Dendritic cell treated with granulocyte-macrophage colony-stimulating factor and Interleukin-4, amounts not matched to agents 40 ng/mL and 50 ng/mL, for 4 days (primary cell): ENCODE results near the gene NUDT12.

ENCODE experiments used
- H3K27ac Mint-ChIP-seq: one replicate; pipeline ENCODE4 v1.8.0; 2022; ENCODE audit warnings: mild to moderate bottlenecking, mixed read lengths
- H3K27me3 Mint-ChIP-seq: one replicate; pipeline ENCODE4 v1.8.0; 2022; ENCODE audit warnings: mild to moderate bottlenecking, mixed read lengths
- H3K36me3 Mint-ChIP-seq: one replicate; pipeline ENCODE4 v1.8.0; 2022; ENCODE audit warnings: low read depth, mixed read lengths
- H3K4me1 Mint-ChIP-seq: one replicate; pipeline ENCODE4 v1.8.0; 2022; ENCODE audit warnings: low read depth, mixed read lengths
- H3K4me3 Mint-ChIP-seq: one replicate; pipeline ENCODE4 v1.8.0; 2022; ENCODE audit warnings: mild to moderate bottlenecking, moderate library complexity, mixed read lengths
- H3K9me3 Mint-ChIP-seq: one replicate; pipeline ENCODE4 v1.8.0; 2022; ENCODE audit warnings: mixed read lengths
- intact Hi-C: fragments of 100-400 bp; cut with micrococcal nuclease; formaldehyde crosslinking; loops from one replicate; pipeline ENCODE4 v1.15.0; 2022

NUDT12 gene

GRCh38 chr5:103523319-103523718, 39.3 kb downstream of the NUDT12 start:
- H3K36me3 Mint-ChIP-seq, result no peaks in the 10 kb centered on the region
- no peaks in the 10 kb centered on the region for H3K4me1 Mint-ChIP-seq
- H3K9me3 Mint-ChIP-seq, result no peaks in the 10 kb centered on the region
- no peak overlapping the region for H3K4me3 Mint-ChIP-seq
- intact Hi-C loops, result no loop called here
- no peaks in the 10 kb centered on the region for H3K27me3 Mint-ChIP-seq
- no peak overlapping the region for H3K27ac Mint-ChIP-seq

GRCh38 chr5:103522586-103522985, 40.0 kb downstream of the NUDT12 start:
- H3K27ac Mint-ChIP-seq, result no peak overlapping the region
- no peaks in the 10 kb centered on the region for H3K27me3 Mint-ChIP-seq
- intact Hi-C loops, result no loop called here
- H3K36me3 Mint-ChIP-seq, result no peaks in the 10 kb centered on the region
- no peaks in the 10 kb centered on the region for H3K9me3 Mint-ChIP-seq
- H3K4me1 Mint-ChIP-seq, result no peaks in the 10 kb centered on the region
- H3K4me3 Mint-ChIP-seq, result no peak overlapping the region

GRCh38 chr5:103519550-103519949, 43.0 kb downstream of the NUDT12 start:
- Mint-ChIP-seq H3K36me3 (no peaks in the 10 kb centered on the region), H3K9me3 (no peaks in the 10 kb centered on the region), H3K4me3 (no peak overlapping the region), H3K27ac (no peak overlapping the region), H3K27me3 (no peaks in the 10 kb centered on the region), H3K4me1 (no peaks in the 10 kb centered on the region)
- intact Hi-C loops, result no loop called here

- intact Hi-C loops, result no loop called here
- Mint-ChIP-seq H3K27me3 (no peaks in the 10 kb centered on the region), H3K36me3 (no peaks in the 10 kb centered on the region), H3K4me1 (no peaks in the 10 kb centered on the region), H3K27ac (no peak overlapping the region), H3K9me3 (no peaks in the 10 kb centered on the region), H3K4me3 (no peak overlapping the region)
Observed at GRCh38 chr5:103514371-103514770, 48.2 kb downstream of the NUDT12 start.

GRCh38 chr5:103513701-103514100, 48.9 kb downstream of the NUDT12 start:
- no peaks in the 10 kb centered on the region for H3K36me3 Mint-ChIP-seq
- H3K9me3 Mint-ChIP-seq, result no peaks in the 10 kb centered on the region
- H3K27me3 Mint-ChIP-seq, result no peaks in the 10 kb centered on the region
- intact Hi-C loops, result no loop called here
- H3K4me3 Mint-ChIP-seq, result no peak overlapping the region
- no peak overlapping the region for H3K27ac Mint-ChIP-seq
- H3K4me1 Mint-ChIP-seq, result no peaks in the 10 kb centered on the region

- Mint-ChIP-seq H3K27ac (no peak overlapping the region), H3K36me3 (no peaks in the 10 kb centered on the region), H3K9me3 (no peaks in the 10 kb centered on the region), H3K27me3 (no peaks in the 10 kb centered on the region), H3K4me1 (no peaks in the 10 kb centered on the region), H3K4me3 (no peak overlapping the region)
- intact Hi-C loops, result no loop called here
Observed at GRCh38 chr5:103512500-103512899, 50.1 kb downstream of the NUDT12 start.

GRCh38 chr5:103511554-103511885, 51.1 kb downstream of the NUDT12 start:
- Mint-ChIP-seq H3K27me3 (no peaks in the 10 kb centered on the region), H3K36me3 (no peaks in the 10 kb centered on the region), H3K27ac (no peak overlapping the region), H3K4me3 (no peak overlapping the region), H3K9me3 (peaks cover 5% of the 10 kb centered on the region), H3K4me1 (no peaks in the 10 kb centered on the region)
- intact Hi-C loops, result no loop called here

GRCh38 chr5:103510851-103511553, 51.6 kb downstream of the NUDT12 start:
- H3K4me1 Mint-ChIP-seq, result no peaks in the 10 kb centered on the region
- H3K4me3 Mint-ChIP-seq, result no peak overlapping the region
- no peaks in the 10 kb centered on the region for H3K36me3 Mint-ChIP-seq
- H3K27ac Mint-ChIP-seq, result no peak overlapping the region
- no peaks in the 10 kb centered on the region for H3K27me3 Mint-ChIP-seq
- intact Hi-C loops, result no loop called here
- H3K9me3 Mint-ChIP-seq, result peaks cover 8% of the 10 kb centered on the region

GRCh38 chr5:103505581-103506305, 56.8 kb downstream of the NUDT12 start:
- Mint-ChIP-seq H3K4me3 (no peak overlapping the region), H3K27me3 (no peaks in the 10 kb centered on the region), H3K9me3 (peaks cover 22% of the 10 kb centered on the region), H3K27ac (no peak overlapping the region), H3K4me1 (no peaks in the 10 kb centered on the region), H3K36me3 (no peaks in the 10 kb centered on the region)
- intact Hi-C loops, result no loop called here

- no peak overlapping the region for H3K27ac Mint-ChIP-seq
- H3K4me3 Mint-ChIP-seq, result no peak overlapping the region
- H3K36me3 Mint-ChIP-seq, result no peaks in the 10 kb centered on the region
- no peaks in the 10 kb centered on the region for H3K27me3 Mint-ChIP-seq
- no peaks in the 10 kb centered on the region for H3K4me1 Mint-ChIP-seq
- intact Hi-C loops, result no loop called here
- peaks cover 22% of the 10 kb centered on the region for H3K9me3 Mint-ChIP-seq
Observed at GRCh38 chr5:103503066-103503465, 59.5 kb downstream of the NUDT12 start.

- no peak overlapping the region for H3K4me3 Mint-ChIP-seq
- peaks cover 22% of the 10 kb centered on the region for H3K9me3 Mint-ChIP-seq
- no peaks in the 10 kb centered on the region for H3K4me1 Mint-ChIP-seq
- no peaks in the 10 kb centered on the region for H3K27me3 Mint-ChIP-seq
- no peak overlapping the region for H3K27ac Mint-ChIP-seq
- intact Hi-C loops, result no loop called here
- no peaks in the 10 kb centered on the region for H3K36me3 Mint-ChIP-seq
Observed at GRCh38 chr5:103502662-103503061, 59.9 kb downstream of the NUDT12 start.
